ENCODE measurements around the gene PIM2.
"Not testable (repeated sequence)": the region's sequence is repeated elsewhere in the genome, so short reads cannot be mapped to it uniquely, and the experiment has no call there.

PIM2 gene

DNA sequence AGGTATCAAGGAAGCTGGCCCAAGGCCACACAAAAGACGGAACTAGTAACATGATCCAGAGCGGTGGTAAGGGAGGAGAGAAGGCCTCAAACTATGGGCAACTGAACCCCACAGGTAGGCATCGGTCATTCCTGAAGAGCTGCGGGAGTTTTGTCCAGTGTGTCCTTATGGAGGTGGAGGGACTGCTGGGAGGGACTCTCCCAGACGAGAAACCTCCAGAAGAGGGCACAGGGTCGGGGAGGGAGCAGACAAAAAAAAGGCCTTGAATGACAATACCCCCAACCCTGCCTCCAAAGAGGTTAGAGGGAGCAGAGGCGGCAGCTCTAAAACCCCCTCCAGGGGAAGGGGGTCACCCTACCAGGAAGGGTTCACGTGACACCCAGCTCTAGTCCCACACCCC, 14.6 kb downstream of the PIM2 start:
- no peak for DNase-seq

DNA sequence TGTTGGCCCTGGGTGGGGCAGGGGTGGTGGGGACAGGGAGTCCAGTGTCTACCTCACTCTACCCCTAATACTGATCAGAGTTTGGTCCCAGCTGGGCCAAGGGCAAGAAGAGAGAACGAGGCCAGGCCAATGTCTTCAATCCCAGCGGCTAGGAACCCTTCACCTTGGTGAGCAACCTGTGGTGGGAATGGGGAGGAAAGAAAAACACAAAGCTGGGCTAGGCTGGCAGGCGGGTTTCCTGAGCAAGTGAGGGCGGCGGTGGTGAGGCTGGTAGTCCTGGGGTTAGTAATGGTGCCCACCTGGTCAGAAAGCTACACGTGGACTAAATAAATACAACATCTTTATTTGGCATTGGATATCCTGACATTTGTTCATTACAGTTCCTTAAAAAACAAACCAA, 15.5 kb downstream of the PIM2 start:
- DNase-seq: no peak

DNA sequence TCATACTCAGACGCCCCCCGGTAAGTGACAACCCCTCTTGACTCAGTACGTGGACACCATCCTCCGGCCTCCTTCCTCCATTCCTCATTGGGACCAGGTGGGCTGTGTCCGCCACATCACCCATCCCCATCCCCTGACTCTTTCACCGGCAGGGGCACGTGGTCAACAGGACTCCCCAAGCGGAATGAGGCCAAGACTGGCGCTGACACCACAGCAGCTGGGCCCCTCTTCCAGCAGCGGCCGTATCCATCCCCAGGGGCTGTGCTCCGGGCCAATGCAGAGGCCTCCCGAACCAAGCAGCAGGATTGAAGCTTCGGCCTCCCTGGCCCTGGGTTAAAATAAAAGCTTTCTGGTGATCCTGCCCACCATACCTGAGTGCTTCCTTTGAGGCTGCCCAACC, 16.0 kb downstream of the PIM2 start:
- DNase-seq: no peak

GRCh38 chrX:48902135-48902534, 16.7 kb downstream of the PIM2 start:
- DNase-seq: no peak

- no peak for DNase-seq
Measured at GRCh38 chrX:48901069-48901468, 17.8 kb downstream of the PIM2 start.

DNA sequence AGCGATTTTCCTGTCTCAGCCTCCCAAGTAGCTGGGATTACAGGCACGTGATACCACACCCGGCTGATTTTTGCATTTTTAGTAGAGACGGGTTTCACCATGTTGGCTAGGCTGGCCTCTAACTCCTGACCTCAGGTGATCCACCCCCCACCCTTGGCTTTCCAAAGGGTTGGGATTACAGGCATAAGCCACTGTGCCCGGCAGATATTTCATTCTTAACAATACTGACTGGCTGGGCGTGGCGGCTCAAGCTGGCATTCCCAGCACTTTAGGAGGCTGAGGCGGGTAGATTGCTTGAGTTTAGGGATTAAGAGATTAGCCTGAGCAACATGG, 19.8 kb downstream of the PIM2 start:
- no peak for DNase-seq

GRCh38 chrX:48897625-48898306, 21.1 kb downstream of the PIM2 start, which contains the start of the genes PQBP1 and TIMM17B:
PQBP1 (plus strand) TSS chrX:48897930; CDS start chrX:48898510, 580 bp downstream.
TIMM17B (minus strand) TSS chrX:48897768; CDS start chrX:48897749, 19 bp downstream.
- peak; percentile 85 for DNase-seq

DNA sequence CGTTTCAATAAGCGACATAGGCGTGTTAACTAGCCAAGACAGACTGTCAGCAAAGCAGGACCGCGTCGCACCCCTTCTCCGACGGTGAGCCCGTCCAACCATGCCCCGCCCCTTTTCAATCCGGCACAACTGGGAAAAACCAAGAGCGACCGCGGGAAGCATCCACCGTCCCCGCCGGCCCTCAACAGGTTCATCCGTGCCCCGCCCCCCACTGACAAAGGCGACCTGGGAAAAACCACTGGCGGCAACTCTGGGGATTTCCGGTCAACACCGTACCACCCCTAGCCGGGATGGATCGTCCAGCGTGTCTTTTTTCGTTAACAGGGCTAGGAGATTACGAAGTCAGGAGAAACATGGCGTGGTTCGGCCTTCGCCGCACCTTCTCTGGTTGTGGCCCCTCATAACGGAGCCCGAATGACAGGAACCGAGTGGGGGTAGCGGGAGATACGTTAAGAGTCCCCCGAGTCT, 21.6 kb downstream of the PIM2 start:
- peak; percentile 71 for DNase-seq

DNA sequence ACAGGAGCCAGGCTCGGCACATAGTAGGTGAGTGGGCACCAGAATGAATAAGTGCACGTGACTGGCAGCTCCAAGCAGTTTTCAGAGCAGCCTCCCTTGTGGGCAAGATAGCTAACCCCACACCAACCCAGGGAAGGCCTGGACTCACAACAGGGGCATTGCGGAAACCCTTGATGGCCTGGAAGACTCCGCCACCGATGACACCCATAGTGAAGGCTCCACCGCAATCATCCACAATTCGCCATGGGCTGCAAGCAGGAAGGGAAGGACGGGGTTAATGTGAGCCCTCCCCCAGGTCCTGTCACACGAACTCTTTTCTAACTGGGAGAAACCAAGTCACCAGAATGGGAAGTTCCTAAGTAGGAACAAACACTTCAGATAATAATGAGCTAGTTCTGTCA, 22.2 kb downstream of the PIM2 start:
- DNase-seq: no peak

GRCh38 chrX:48894891-48895290, 23.9 kb downstream of the PIM2 start:
- DNase-seq: no peak

DNA sequence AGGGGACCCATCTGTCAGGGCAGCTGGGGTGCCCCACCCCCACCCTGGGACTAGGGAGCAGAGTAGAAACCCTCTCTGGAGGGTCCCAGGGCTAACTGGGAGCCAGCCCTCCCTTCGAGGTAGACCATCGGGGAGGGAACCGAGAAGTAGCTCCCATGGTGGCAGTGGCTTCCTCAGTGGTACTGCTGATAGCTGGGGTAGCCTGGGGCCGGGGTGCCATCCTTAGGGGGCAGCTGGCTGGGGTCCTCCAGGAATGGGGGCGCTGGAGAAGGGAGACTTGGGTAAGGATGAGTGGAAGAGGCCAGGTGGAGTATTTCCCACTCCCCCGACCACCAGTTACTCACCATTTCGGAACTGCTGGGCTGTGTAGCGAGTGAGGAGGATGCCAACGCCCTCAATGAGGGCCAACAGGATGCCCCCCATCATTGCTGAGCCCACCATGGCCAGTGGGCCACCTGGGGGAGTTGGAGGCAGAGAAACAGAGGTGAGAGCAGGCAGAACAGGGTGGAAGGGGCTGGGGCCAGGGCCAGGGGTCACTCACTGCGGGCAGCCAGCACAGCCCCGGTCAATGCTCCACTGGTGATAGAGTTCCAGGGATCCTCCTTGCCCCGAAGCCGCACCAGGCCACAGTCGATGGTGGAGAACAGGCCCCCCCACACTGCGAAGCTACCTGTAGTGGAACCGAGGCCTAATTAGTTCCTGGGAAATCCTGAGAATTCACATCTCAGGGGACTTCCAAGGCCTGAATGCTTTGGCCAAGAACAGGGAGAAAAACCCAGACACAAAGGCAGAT, 25.1 kb downstream of the PIM2 start:
- no peak for DNase-seq

- DNase-seq: no peak
Measured at GRCh38 chrX:48892896-48893295, 25.9 kb downstream of the PIM2 start.

- DNase-seq: peak; percentile 76
Measured at GRCh38 chrX:48891402-48892288, 27.2 kb downstream of the PIM2 start.

DNA sequence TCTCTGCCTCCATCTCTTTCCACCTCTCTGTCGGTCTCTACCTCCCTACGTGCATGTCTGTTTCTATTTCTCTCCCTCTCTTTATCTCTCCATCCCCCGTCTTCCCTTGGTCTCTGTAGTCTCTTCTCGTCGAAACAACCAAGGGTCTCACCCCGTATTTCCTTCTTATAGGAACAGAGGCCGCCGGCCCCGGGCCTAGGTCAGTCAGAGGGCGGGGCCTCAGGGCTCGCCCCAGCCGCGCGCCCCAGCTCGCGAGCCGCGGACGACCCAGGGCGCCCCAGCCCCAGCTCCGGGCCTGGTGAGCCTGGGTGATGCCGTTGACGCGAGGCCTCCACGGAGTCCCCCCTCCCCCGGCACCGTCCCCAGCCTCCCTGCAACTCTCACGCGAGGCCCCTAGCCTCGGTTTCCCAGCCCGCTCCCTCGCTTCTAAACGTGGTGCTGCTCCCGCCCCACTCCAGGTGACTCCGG, 27.9 kb downstream of the PIM2 start:
- DNase-seq: no peak

DNA sequence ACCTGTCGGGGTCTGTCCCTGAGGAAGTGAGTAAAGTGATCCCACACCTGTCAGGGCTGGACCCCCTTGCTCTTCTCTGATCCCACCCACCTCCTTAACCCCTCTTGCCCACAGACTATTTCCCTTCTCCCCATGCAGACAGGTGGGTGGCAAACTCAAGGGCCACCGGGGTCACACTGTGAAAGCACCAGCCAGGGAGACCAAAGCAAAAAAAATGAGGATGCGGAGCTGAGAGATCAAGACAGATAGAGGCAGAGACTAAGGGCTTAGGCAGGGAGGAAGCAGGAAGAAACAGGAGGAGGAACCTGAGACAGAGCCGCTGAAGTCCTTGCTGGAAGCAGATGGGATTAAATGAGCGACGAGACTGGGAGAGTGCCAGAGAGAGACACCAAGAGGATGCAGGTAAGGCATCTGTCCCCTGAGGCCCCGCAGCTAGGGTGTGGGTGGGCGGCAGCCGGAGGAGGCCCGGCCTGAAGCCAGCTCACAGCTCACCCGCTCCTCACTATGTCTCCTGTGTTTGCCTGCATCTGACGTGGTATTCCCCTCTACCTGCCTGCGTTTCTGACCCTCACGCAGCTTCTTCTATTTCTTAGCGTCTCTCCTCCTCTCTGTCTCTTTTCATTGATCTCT, 28.4 kb downstream of the PIM2 start:
- DNase-seq: no peak

- DNase-seq: not testable (repeated sequence)
Measured at GRCh38 chrX:48886586-48886985, 32.2 kb downstream of the PIM2 start.

DNA sequence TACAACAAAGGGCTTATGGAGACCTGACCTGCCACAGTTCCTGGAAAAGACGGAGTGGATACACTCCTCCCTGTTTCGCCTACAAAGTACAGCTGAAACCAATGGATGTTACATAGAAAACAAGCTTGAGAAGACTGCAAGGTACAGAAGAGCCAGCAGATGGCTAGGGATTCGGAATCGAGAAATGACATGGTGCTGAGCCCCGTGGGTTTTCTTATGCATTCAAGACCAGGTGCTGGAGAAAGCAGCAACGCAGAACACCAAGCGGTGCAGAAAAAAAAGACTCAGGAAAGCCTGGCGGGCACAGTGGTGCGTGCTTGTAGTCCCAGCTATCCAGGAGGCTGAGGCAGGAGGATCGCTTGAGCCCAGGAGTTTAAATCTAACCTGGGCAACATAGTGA, 35.1 kb downstream of the PIM2 start:
- no peak for DNase-seq

DNA sequence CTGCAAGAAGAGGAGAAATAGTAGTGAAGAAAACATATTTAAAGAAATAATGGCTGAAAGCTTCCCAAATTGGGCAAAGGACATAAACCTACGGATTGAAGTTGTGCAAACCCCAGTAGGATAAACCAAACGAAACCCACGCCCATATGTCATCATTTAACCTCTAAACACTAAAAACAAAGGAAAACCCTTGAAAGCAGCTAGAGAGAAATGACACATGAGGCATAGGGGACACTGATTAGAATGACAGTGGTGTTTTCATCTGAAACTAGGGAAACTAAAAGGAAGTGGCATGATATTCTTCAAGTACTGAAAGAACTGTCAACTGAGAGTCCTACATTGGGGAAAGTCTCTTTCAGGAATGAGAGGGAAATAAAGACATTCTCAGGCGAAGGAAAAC, 41.9 kb downstream of the PIM2 start:
- not testable (repeated sequence) for DNase-seq

GRCh38 chrX:48872017-48872416, 46.8 kb downstream of the PIM2 start:
- not testable (repeated sequence) for DNase-seq

DNA sequence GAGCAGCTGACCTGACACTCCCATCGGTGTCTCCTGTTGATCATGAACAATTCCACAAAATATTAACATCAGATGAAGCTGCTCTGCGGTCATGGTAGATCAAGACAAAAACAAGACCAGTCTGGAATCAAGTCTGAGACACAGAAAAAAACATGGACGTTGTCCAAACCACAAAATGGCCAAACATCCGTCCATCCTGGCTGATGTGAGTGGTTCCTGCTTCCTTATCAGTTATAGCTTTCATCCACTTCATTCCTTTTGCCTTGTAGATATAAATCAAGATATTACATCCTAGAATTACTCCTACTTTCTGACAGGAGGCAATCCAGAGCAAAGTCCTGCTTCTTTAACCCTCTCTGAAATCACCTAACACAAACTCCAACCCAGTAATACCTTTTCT, 54.6 kb downstream of the PIM2 start:
- no peak for DNase-seq

Measured in stimulated activated CD8-positive, alpha-beta memory T cell treated with anti-CD3 and anti-CD28 coated beads, Interleukin-4, amount 100 ng/mL, for 48 hours (primary cell).